Measurements from ENCODE around the gene ANKRD34A. TPM values are rescaled to one million over a fixed set of nuclear protein-coding genes. Genes with fewer than 3 reads are reported as not detected.

ANKRD34A gene
- total and polyA plus RNA-seq, 9 donors, result 0.48 to 5.2 (median 2.3) TPM

DNA sequence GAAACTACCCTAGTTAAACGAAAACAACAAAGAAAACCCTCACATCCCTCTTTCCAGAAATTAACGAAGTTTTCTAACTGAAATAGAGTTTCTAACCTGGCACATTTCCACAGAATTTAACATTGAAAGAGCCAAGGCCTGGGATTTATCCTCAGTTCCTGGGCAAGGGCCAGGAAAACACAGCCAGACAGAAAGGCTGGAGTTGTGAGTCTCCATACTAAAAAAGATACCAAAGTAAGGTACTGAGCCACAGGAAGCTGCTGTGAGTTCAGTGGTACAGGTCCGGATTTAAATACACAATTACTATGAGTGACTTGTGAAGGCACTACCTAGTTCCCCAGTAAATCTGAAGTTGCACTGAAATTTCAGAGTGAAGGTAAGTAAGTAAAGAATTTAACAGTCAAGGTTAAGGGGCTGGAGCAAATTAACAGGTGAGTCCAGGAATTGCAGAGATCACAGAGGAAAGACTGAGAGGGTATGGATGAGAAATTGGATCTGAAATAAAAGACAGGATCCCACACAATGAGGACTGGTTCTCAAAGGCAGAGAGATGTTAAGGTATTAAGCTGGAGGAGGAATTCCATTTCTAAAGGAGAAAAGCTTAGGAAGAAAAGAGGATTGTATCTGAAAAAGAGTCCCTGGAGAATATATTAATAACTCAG, 7.5 kb downstream of the ANKRD34A start:
- intact Hi-C loops (cut with DNase I), result no loop called here
- peak overlapping the region; percentile 86 for H3K4me3 ChIP-seq
- DNase-seq, result peak; percentile 61 to 78 (median 72)
- TF ChIP-seq, protein P1, sequence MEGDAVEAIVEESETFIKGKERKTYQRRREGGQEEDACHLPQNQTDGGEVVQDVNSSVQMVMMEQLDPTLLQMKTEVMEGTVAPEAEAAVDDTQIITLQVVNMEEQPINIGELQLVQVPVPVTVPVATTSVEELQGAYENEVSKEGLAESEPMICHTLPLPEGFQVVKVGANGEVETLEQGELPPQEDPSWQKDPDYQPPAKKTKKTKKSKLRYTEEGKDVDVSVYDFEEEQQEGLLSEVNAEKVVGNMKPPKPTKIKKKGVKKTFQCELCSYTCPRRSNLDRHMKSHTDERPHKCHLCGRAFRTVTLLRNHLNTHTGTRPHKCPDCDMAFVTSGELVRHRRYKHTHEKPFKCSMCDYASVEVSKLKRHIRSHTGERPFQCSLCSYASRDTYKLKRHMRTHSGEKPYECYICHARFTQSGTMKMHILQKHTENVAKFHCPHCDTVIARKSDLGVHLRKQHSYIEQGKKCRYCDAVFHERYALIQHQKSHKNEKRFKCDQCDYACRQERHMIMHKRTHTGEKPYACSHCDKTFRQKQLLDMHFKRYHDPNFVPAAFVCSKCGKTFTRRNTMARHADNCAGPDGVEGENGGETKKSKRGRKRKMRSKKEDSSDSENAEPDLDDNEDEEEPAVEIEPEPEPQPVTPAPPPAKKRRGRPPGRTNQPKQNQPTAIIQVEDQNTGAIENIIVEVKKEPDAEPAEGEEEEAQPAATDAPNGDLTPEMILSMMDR (IDR thresholded peaks at IDR 0.05), result peak in 1 of 3 donors; percentile 18
- no peak for TF ChIP-seq POLR2A (IDR thresholded peaks at IDR 0.05)
- peaks cover 8% of the 10 kb centered on the region for H3K4me1 ChIP-seq (ENCODE audit: insufficient read depth)
- peak overlapping the region; percentile 83 to 98 for H3K27ac ChIP-seq
- no peaks in the 10 kb centered on the region for H3K27me3 ChIP-seq
- WGBS, 3 donors, result 0 to 2% (median 0%) methylated on average over 3 of the region's 3 CpGs
- H3K36me3 ChIP-seq, result no peaks in the 10 kb centered on the region
- H3K9me3 ChIP-seq, result no peaks in the 10 kb centered on the region

DNA sequence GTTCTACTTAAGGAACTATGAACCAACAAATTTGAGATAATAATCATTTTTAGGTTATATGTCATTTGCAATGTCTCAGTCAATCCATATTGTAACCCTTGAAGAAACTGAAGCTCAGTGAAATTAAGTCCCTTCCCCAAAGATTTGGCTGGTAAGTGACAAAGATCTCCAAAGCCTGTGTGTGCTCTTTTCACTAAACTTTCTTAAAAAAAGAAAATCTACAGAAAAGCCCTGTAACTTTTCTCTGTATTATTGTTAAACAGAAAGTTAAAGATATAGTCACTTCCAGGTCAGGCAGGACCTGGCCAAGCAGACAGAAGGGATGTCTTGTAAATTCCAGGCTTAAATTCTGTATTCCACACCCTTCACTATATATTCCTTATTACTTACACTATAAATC, 8.0 kb downstream of the ANKRD34A start:
- Histone ChIP-seq H3K4me1 (ENCODE audit: insufficient read depth) (peaks cover 7% of the 10 kb centered on the region), H3K9me3 (no peaks in the 10 kb centered on the region), H3K36me3 (no peaks in the 10 kb centered on the region), H3K27ac (peak overlapping the region; percentile 83 to 98), H3K4me3 (peak overlapping the region; percentile 86), H3K27me3 (no peaks in the 10 kb centered on the region)
- no peak for DNase-seq
- no peak for TF ChIP-seq POLR2A (IDR thresholded peaks at IDR 0.05)
- TF ChIP-seq, protein P1 (IDR thresholded peaks at IDR 0.05), result no peak
- no peak for TF ChIP-seq EP300 (IDR thresholded peaks at IDR 0.05)
- intact Hi-C loops (cut with DNase I), result no loop called here

DNA sequence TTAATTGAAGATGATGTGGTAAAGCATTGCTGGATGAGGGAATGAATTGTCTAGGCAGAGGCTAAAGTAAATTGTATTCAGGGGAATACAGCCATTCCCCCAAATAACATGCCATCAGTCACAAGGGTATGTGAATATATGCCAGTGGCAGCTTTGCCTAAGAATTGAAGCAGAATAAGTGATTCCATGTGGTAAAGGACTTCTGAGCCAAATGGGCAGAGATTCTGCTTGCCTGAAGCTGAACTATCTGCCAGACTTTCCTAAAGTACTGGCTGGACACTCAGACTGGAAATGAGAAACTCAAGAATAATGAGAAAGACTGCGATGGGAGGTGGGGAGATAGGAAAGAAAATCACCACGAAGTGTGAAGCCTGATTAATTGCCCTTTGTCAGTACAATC, 8.9 kb downstream of the ANKRD34A start:
- H3K27me3 ChIP-seq, result no peaks in the 10 kb centered on the region
- 3 to 8% (median 3%) methylated on average over 2 of the region's 2 CpGs for WGBS, 3 donors
- intact Hi-C loops (cut with DNase I), result no loop called here
- DNase-seq, result no peak
- TF ChIP-seq POLR2A (IDR thresholded peaks at IDR 0.05) (no peak), EP300 (IDR thresholded peaks at IDR 0.05) (no peak)
- TF ChIP-seq, protein P1 (IDR thresholded peaks at IDR 0.05), result no peak
- H3K36me3 ChIP-seq, result no peaks in the 10 kb centered on the region
- no peaks in the 10 kb centered on the region for H3K9me3 ChIP-seq
- H3K4me3 ChIP-seq, result no peak overlapping the region
- H3K27ac ChIP-seq, result no peak overlapping the region
- H3K4me1 ChIP-seq (ENCODE audit: insufficient read depth), result peaks cover 8% of the 10 kb centered on the region

DNA sequence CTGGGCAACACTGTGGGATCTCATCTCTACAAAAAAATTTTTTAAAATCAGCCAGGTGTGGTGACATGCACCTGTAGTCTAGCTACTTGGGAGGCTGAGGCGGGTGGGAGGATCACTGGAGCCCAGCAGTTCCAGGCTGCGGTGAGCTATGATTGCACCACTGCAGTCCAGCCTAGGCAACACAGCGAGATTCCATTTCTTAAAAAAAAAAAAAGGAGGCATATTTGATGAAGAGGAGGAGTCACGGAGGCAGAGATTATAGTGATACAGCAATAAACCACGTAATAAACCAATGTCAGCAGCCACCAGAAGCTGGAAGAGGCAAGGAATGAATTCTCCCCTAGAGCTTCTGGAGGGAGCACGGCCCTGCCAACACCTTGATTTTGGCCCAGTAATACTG, 10.5 kb downstream of the ANKRD34A start:
- TF ChIP-seq, protein P1 (IDR thresholded peaks at IDR 0.05), result no peak
- TF ChIP-seq EP300 (IDR thresholded peaks at IDR 0.05) (no peak), POLR2A (IDR thresholded peaks at IDR 0.05) (no peak)
- 76 to 89% (median 84%) methylated on average over 6 of the region's 6 CpGs for WGBS, 3 donors

More for the DNA sequence above, 10.5 kb downstream of the ANKRD34A start:
- intact Hi-C loops (cut with DNase I), result no loop called here
- H3K27ac ChIP-seq, result no peak overlapping the region
- no peak overlapping the region for H3K4me3 ChIP-seq
- H3K27me3 ChIP-seq, result no peaks in the 10 kb centered on the region
- H3K36me3 ChIP-seq, result no peaks in the 10 kb centered on the region
- no peak for DNase-seq
- no peaks in the 10 kb centered on the region for H3K9me3 ChIP-seq
- peaks cover 10% of the 10 kb centered on the region for H3K4me1 ChIP-seq (ENCODE audit: insufficient read depth)

All from ovary (tissue), 9 donors.